ENCODE results near the gene NAGLU. TPM values are rescaled to one million over a fixed set of nuclear protein-coding genes. Genes with fewer than 3 reads are reported as not detected.
"Not testable (repeated sequence)": the region's sequence is repeated elsewhere in the genome, so short reads cannot be mapped to it uniquely, and the experiment has no call there.

The NAGLU gene
- total RNA-seq, 1 donor from 2014 or later: 39.1 TPM

GRCh38 chr17:42535155-42536047 is 640 bp upstream of the NAGLU start:
- H3K4me3 ChIP-seq: peak overlapping the region; percentile 70
- H3K4me1 ChIP-seq: peaks cover 37% of the 10 kb centered on the region
- H3K36me3 ChIP-seq: peaks cover 24% of the 10 kb centered on the region
- no peaks in the 10 kb centered on the region for H3K9me3 ChIP-seq
- TF ChIP-seq, protein P1, sequence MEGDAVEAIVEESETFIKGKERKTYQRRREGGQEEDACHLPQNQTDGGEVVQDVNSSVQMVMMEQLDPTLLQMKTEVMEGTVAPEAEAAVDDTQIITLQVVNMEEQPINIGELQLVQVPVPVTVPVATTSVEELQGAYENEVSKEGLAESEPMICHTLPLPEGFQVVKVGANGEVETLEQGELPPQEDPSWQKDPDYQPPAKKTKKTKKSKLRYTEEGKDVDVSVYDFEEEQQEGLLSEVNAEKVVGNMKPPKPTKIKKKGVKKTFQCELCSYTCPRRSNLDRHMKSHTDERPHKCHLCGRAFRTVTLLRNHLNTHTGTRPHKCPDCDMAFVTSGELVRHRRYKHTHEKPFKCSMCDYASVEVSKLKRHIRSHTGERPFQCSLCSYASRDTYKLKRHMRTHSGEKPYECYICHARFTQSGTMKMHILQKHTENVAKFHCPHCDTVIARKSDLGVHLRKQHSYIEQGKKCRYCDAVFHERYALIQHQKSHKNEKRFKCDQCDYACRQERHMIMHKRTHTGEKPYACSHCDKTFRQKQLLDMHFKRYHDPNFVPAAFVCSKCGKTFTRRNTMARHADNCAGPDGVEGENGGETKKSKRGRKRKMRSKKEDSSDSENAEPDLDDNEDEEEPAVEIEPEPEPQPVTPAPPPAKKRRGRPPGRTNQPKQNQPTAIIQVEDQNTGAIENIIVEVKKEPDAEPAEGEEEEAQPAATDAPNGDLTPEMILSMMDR (IDR thresholded peaks at IDR 0.05): no peak
- no peaks in the 10 kb centered on the region for H3K27me3 ChIP-seq (ENCODE audit: low read depth)
- peak overlapping the region; percentile 83 for H3K27ac ChIP-seq
- DNase-seq (no peak), ATAC-seq (peak in 1 of 2 donors; percentile 6)
- intact Hi-C loops (cut with DNase I): no loop called here

DNA sequence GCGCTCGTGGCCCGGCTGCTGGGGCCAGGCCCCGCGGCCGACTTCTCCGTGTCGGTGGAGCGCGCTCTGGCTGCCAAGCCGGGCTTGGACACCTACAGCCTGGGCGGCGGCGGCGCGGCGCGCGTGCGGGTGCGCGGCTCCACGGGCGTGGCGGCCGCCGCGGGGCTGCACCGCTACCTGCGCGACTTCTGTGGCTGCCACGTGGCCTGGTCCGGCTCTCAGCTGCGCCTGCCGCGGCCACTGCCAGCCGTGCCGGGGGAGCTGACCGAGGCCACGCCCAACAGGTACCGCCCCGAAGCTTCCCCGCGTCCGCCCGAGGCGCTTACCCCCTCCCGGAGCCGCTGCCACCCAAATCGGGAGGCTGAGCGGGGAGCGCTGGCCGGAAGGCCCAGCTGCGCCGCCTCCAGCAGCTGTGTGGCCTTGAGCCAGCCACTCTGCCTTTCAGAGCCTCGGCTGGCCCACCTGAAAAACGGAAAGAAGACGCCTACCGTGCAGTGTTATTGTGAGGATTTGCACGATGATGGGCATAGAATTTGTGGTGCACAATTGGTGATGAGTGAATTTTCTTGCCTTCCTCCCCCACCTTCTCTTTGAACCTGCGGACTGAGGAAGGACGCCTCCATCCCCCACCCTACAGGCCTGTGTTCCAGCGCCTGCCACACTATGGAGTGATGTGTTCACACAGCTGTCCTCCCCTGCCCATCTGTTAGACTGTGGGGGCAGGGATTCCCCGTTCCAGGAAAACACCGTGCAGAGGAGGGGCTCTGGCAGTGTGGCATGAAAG is 523 bp downstream of the NAGLU start:
- H3K36me3 ChIP-seq: peaks cover 35% of the 10 kb centered on the region
- intact Hi-C loops (cut with DNase I): no loop called here
- H3K9me3 ChIP-seq: no peaks in the 10 kb centered on the region
- TF ChIP-seq, protein P1 (IDR thresholded peaks at IDR 0.05): no peak
- H3K27me3 ChIP-seq (ENCODE audit: low read depth): no peaks in the 10 kb centered on the region
- peak overlapping the region; percentile 70 for H3K4me3 ChIP-seq
- H3K4me1 ChIP-seq: peaks cover 27% of the 10 kb centered on the region
- ATAC-seq: peak; percentile 81 to 87
- peak; percentile 92 for DNase-seq
- H3K27ac ChIP-seq: peak overlapping the region; percentile 83

DNA sequence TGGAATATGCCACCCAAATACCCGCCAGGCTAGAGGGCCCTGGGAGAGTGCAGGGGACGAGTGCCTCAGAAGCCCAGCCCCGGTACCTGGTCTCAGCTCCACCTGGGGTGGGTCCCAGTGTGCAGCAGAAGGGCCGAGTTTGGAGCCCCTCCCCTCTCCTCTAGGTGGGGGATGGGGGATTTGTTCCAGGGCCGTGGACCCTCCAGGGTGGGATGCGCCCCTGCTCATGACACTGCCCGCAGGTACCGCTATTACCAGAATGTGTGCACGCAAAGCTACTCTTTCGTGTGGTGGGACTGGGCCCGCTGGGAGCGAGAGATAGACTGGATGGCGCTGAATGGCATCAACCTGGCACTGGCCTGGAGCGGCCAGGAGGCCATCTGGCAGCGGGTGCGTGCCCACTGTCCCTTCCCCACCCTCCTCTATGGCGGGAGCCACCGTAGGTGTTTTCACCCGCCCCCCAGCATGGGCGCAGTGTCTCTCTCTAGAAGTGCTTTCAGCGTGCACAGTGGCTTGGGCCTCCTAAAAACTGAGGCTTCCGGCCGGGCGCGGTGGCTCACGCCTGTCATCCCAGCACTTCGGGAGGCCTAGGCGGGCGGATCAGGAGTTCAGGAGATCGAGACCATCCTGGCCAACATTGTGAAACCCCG is 1.2 kb downstream of the NAGLU start:
- Histone ChIP-seq H3K4me1 (peaks cover 24% of the 10 kb centered on the region), H3K27me3 (ENCODE audit: low read depth) (no peaks in the 10 kb centered on the region), H3K9me3 (no peaks in the 10 kb centered on the region), H3K36me3 (peaks cover 42% of the 10 kb centered on the region), H3K27ac (peak overlapping the region; percentile 83), H3K4me3 (peak overlapping the region; percentile 70)
- TF ChIP-seq, protein P1 (IDR thresholded peaks at IDR 0.05): no peak
- intact Hi-C loops (cut with DNase I): no loop called here
- DNase-seq (no peak), ATAC-seq (peak in 1 of 2 donors; percentile 1)

GRCh38 chr17:42537826-42538451 is 1.9 kb downstream of the NAGLU start:
- Histone ChIP-seq H3K9me3 (no peaks in the 10 kb centered on the region), H3K4me3 (no peak overlapping the region), H3K36me3 (peaks cover 48% of the 10 kb centered on the region), H3K4me1 (peaks cover 24% of the 10 kb centered on the region), H3K27ac (no peak overlapping the region), H3K27me3 (ENCODE audit: low read depth) (no peaks in the 10 kb centered on the region)
- ATAC-seq (no peak), DNase-seq (no peak)
- intact Hi-C loops (cut with DNase I): no loop called here
- TF ChIP-seq, protein P1 (IDR thresholded peaks at IDR 0.05): no peak

DNA sequence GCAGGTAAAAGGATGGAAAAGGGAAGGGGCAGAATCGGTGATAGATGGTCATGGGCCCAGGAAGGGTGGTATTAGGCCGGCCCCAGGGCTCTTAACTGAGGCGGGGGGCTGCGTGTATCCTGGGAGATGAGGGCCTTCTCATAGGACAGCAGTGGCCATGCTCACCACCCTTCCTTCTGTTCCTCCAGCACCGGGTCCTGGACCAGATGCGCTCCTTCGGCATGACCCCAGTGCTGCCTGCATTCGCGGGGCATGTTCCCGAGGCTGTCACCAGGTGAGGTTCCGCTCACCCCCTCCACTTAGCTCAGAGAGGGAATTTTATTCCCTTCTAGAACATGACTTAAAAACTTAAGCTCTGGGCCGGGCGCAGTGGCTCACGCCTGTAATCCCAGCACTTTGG is 2.4 kb downstream of the NAGLU start:
- no peaks in the 10 kb centered on the region for H3K27me3 ChIP-seq (ENCODE audit: low read depth)
- H3K4me1 ChIP-seq: peaks cover 24% of the 10 kb centered on the region
- ATAC-seq: no peak
- peaks cover 54% of the 10 kb centered on the region for H3K36me3 ChIP-seq
- TF ChIP-seq, protein P1 (IDR thresholded peaks at IDR 0.05): no peak
- no peak overlapping the region for H3K27ac ChIP-seq
- intact Hi-C loops (cut with DNase I): no loop called here
- H3K9me3 ChIP-seq: no peaks in the 10 kb centered on the region
- H3K4me3 ChIP-seq: no peak overlapping the region
- DNase-seq: no peak

- H3K27me3 ChIP-seq (ENCODE audit: low read depth); DNase-seq; H3K27ac ChIP-seq; H3K9me3 ChIP-seq; intact Hi-C loops (cut with DNase I); H3K4me3 ChIP-seq; ATAC-seq: not testable (repeated sequence)
- Histone ChIP-seq H3K36me3 (peaks cover 72% of the 10 kb centered on the region), H3K4me1 (peaks cover 16% of the 10 kb centered on the region)
These were observed 4.5 kb downstream of the NAGLU start for GRCh38 chr17:42540558-42540957.

All from lower lobe of right lung (tissue), 2 donors.